ENCODE results near the gene SMYD3.

DNA sequence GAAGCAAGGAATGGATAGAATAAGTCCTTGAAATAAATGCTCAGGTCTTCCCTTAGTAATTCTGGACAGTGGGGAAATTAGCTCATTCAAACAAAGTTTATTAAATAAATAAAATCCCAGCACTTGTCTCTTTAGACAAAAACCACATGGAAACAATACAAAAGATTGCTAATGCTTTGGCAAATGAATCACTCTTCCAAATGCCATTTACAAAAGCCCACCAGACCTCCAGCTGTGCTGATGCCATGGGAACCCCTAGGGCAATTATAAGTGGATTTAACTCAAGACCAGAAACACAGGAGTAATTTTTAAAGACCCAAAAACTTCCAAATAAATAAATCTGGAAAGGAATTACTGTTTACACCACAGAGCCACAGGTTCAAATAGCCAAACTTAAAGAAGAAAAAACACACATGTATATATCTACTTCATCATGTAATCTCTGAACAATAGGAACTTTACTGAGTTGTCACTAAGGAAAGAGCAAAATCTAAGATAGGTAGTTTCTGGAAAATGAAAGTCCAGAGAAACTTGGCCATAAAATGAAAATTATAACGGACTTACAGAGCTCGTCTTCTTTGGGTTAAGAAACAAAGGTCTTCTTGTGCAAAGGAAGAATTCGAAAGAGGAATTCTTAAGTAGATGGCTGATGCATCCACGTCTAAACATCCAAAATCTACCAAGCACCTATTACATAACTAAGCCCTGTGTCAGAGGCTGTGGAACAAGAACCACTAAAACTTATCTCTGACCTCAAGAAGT lies 399.4 kb downstream of the SMYD3 start:
- TF ChIP-seq CTCF (conservative IDR thresholded peaks at IDR 0.05 in 1 of 2, IDR thresholded peaks at IDR 0.05 in 1 of 2; ENCODE audit: low read depth in 1 of 2, low read length in 2 of 2), result no peak
- no peak for TF ChIP-seq EZH2 (IDR thresholded peaks at IDR 0.05; ENCODE audit: low read length, missing control alignments)
